ENCODE data around the gene GDPD3.

DNA sequence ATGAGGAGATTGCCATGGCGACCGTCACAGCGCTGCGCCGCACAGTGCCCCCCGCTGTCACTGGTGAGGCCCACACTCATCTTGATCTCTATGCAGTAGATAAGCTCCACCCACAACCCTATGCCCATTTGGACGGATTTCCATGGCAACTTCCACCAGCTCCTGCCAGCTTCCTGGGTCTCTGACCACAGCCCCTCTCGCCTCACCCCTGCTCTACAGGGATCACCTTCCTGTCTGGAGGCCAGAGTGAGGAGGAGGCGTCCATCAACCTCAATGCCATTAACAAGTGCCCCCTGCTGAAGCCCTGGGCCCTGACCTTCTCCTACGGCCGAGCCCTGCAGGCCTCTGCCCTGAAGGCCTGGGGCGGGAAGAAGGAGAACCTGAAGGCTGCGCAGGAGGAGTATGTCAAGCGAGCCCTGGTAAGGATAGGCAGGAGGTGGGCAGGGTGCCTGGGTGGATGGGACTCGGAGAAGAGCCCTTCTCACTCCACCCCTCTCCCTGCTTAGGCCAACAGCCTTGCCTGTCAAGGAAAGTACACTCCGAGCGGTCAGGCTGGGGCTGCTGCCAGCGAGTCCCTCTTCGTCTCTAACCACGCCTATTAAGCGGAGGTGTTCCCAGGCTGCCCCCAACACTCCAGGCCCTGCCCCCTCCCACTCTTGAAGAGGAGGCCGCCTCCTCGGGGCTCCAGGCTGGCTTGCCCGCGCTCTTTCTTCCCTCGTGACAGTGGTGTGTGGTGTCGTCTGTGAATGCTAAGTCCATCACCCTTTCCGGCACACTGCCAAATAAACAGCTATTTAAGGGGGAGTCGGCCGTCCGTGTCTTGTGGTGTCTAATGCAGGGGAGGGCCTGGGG, 43.5 kb downstream of the GDPD3 start:
- TF ChIP-seq, protein P1, sequence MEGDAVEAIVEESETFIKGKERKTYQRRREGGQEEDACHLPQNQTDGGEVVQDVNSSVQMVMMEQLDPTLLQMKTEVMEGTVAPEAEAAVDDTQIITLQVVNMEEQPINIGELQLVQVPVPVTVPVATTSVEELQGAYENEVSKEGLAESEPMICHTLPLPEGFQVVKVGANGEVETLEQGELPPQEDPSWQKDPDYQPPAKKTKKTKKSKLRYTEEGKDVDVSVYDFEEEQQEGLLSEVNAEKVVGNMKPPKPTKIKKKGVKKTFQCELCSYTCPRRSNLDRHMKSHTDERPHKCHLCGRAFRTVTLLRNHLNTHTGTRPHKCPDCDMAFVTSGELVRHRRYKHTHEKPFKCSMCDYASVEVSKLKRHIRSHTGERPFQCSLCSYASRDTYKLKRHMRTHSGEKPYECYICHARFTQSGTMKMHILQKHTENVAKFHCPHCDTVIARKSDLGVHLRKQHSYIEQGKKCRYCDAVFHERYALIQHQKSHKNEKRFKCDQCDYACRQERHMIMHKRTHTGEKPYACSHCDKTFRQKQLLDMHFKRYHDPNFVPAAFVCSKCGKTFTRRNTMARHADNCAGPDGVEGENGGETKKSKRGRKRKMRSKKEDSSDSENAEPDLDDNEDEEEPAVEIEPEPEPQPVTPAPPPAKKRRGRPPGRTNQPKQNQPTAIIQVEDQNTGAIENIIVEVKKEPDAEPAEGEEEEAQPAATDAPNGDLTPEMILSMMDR (IDR thresholded peaks at IDR 0.05), result no peak
- TF ChIP-seq POLR2A (IDR thresholded peaks at IDR 0.05), result no peak

Measured in ovary (tissue), 3 donors.